Kidney epithelial cell (primary cell): ENCODE measurements around the gene AMY1B. TPM values are rescaled to one million over a fixed set of nuclear protein-coding genes. Genes with fewer than 3 reads are reported as not detected.
"Not testable (repeated sequence)": the region's sequence is repeated elsewhere in the genome, so short reads cannot be mapped to it uniquely, and the experiment has no call there.

Source experiments
- DNase-seq: peaks from one replicate; pipeline ENCODE4 v3.0.0-alpha.2; 2010; ENCODE audit warnings: low read depth
- H3K27me3 ChIP-seq: 2 replicates; pipeline ENCODE4 v1.6.0; 2011; ENCODE audit warnings: low read length; ENCODE audit not compliant: control insufficient read depth, insufficient read depth
- H3K36me3 ChIP-seq: 2 replicates; pipeline ENCODE4 v1.5.1; 2011; ENCODE audit warnings: low read length; ENCODE audit not compliant: control insufficient read depth, insufficient read depth
- H3K4me3 ChIP-seq: 2 replicates; pipeline ENCODE4 v1.5.1; 2011; ENCODE audit warnings: low read depth, mild to moderate bottlenecking, control low read depth, low read length
- total RNA-seq: library from RNA; depleted of rRNA; stranded (reverse); fragments of >200 nt; gene quantifications from 2 replicates; pipeline ENCODE4 v1.2.3, GENCODE V29; 2015

AMY1B gene
- total RNA-seq = not detected in 2 replicates

- not testable (repeated sequence) for DNase-seq
These were observed at the start of gene AMY1B for GRCh38 chr1:103696110-103696509. TSS of gene AMY1B (minus strand) at chr1:103696210. CDS start at chr1:103695639, 571 bp downstream.

GRCh38 chr1:103745040-103745439, 49.0 kb upstream of the AMY1B start:
- not testable (repeated sequence) for H3K27me3 ChIP-seq, DNase-seq

More at GRCh38 chr1:103696110-103696509, at the start of gene AMY1B:
- not testable (repeated sequence) for H3K36me3 ChIP-seq, H3K27me3 ChIP-seq, H3K4me3 ChIP-seq

GRCh38 chr1:103744449-103744848, 48.4 kb upstream of the AMY1B start:
- H3K27me3 ChIP-seq, H3K4me3 ChIP-seq, DNase-seq, H3K36me3 ChIP-seq: not testable (repeated sequence)

More at GRCh38 chr1:103745040-103745439, 49.0 kb upstream of the AMY1B start:
- not testable (repeated sequence) for H3K36me3 ChIP-seq, H3K4me3 ChIP-seq

GRCh38 chr1:103738031-103738430, 42.0 kb upstream of the AMY1B start:
- not testable (repeated sequence) for DNase-seq, H3K4me3 ChIP-seq, H3K36me3 ChIP-seq, H3K27me3 ChIP-seq

- H3K27me3 ChIP-seq, H3K4me3 ChIP-seq, H3K36me3 ChIP-seq, DNase-seq: not testable (repeated sequence)
These were observed 39.3 kb upstream of the AMY1B start for GRCh38 chr1:103735334-103735733.

GRCh38 chr1:103721473-103721872, 25.5 kb upstream of the AMY1B start:
- H3K27me3 ChIP-seq, H3K36me3 ChIP-seq, DNase-seq, H3K4me3 ChIP-seq: not testable (repeated sequence)

- not testable (repeated sequence) for H3K27me3 ChIP-seq, H3K4me3 ChIP-seq, H3K36me3 ChIP-seq, DNase-seq
These were observed 21.4 kb upstream of the AMY1B start for GRCh38 chr1:103717404-103717803.

GRCh38 chr1:103710381-103710780, 14.4 kb upstream of the AMY1B start:
- not testable (repeated sequence) for DNase-seq, H3K4me3 ChIP-seq, H3K27me3 ChIP-seq, H3K36me3 ChIP-seq

- not testable (repeated sequence) for H3K27me3 ChIP-seq, H3K4me3 ChIP-seq, H3K36me3 ChIP-seq, DNase-seq
These were observed 11.7 kb upstream of the AMY1B start for GRCh38 chr1:103707670-103708069.

GRCh38 chr1:103701256-103701655, 5.2 kb upstream of the AMY1B start:
- H3K27me3 ChIP-seq, H3K4me3 ChIP-seq, H3K36me3 ChIP-seq, DNase-seq: not testable (repeated sequence)

GRCh38 chr1:103700669-103701068, 4.7 kb upstream of the AMY1B start:
- not testable (repeated sequence) for H3K36me3 ChIP-seq, H3K27me3 ChIP-seq, H3K4me3 ChIP-seq, DNase-seq

- not testable (repeated sequence) for H3K36me3 ChIP-seq, DNase-seq, H3K4me3 ChIP-seq, H3K27me3 ChIP-seq
These were observed 1.4 kb upstream of the AMY1B start for GRCh38 chr1:103697430-103697829.

GRCh38 chr1:103676335-103676734, 19.7 kb downstream of the AMY1B start:
- not testable (repeated sequence) for H3K27me3 ChIP-seq, DNase-seq, H3K4me3 ChIP-seq, H3K36me3 ChIP-seq

GRCh38 chr1:103655460-103655859, 40.5 kb downstream of the AMY1B start, which contains the start of gene AMY1A:
TSS of gene AMY1A (plus strand) at chr1:103655760. CDS start at chr1:103656331, 571 bp downstream.
- not testable (repeated sequence) for H3K36me3 ChIP-seq, H3K27me3 ChIP-seq, H3K4me3 ChIP-seq, DNase-seq

GRCh38 chr1:103654133-103654532, 41.9 kb downstream of the AMY1B start:
- not testable (repeated sequence) for H3K36me3 ChIP-seq, DNase-seq, H3K27me3 ChIP-seq, H3K4me3 ChIP-seq

GRCh38 chr1:103650889-103651288, 45.1 kb downstream of the AMY1B start:
- H3K36me3 ChIP-seq, H3K27me3 ChIP-seq, DNase-seq, H3K4me3 ChIP-seq: not testable (repeated sequence)
